ENCODE results near the gene SHISA4.
"Not testable (repeated sequence)": the region's sequence is repeated elsewhere in the genome, so short reads cannot be mapped to it uniquely, and the experiment has no call there.

Gene SHISA4, protein sequence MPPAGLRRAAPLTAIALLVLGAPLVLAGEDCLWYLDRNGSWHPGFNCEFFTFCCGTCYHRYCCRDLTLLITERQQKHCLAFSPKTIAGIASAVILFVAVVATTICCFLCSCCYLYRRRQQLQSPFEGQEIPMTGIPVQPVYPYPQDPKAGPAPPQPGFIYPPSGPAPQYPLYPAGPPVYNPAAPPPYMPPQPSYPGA

GRCh38 chr1:201888282-201889089 is at the start of gene SHISA4:
TSS of gene SHISA4 (plus strand) at chr1:201888898. CDS start at chr1:201888995, 97 bp downstream.
- DNase-seq: no peak

GRCh38 chr1:201839089-201839488 is 49.6 kb upstream of the SHISA4 start:
- not testable (repeated sequence) for DNase-seq

GRCh38 chr1:201840055-201840454 is 48.6 kb upstream of the SHISA4 start:
- no peak for DNase-seq

DNA sequence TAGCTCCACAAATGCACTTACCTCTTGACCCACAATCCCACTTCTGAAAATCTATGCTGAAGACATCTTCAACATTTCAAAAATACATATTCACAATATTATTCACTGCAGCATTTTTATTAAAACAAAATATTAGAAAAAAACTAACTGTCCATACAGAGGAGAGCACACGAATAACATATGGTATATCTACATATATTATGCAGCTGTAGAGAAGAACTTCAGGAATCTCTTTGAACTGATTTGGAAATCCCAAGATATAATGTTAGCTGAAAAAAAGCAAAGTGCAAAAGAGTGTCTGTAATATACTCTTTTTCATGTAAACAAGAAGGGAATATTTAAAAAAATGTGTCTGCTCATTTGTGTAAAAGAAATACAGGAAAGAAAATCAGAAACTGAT is 48.2 kb upstream of the SHISA4 start:
- DNase-seq: no peak

GRCh38 chr1:201841265-201841912 is 47.3 kb upstream of the SHISA4 start:
- no peak for DNase-seq

DNA sequence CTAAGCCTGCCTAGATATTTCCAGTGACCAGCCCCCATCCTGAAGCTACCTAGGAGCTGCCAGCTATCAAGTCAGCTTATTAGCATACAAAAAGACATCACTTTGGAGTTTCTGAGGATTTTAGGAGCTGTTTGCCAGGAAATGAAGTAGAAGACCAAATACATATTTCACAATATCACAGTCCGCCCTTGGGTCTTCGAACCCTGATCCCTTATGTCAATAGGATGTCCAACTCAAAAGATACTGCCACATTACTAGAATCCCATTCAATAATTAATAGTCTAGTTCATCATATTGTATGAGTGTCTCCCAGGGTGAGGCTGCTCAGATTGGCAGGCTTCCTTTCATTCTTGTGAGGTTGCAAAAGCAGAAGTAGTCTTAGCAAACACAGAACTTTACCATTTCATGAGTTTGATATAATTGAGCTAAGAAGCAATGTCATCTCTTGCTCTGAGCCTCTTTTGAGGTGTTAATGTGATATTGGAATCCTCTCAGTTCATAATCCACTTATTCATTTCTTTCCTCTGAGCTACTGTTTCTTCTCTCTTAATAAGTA is 46.1 kb upstream of the SHISA4 start:
- DNase-seq: no peak

- DNase-seq: no peak
Observed at GRCh38 chr1:201845331-201846083, 43.2 kb upstream of the SHISA4 start.

DNA sequence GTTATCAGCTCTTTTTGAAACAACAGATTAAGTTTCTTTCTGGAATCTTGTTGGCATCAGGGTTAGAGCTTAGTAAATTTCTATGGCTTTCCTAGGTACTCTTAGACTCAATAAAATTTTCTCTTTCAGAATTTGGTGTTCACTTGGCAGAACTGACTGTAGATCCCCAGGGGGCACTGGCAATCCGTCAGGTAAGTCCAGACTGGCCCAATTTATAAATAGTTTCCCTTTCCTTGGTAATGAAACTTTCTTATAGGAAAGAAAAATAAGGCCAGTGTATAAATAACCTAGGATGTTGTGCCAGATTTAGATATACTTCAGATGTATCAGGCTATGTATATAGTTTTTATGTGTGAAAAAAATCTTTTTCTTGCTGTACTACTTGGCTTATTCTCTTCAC is 41.5 kb upstream of the SHISA4 start:
- DNase-seq: no peak

DNA sequence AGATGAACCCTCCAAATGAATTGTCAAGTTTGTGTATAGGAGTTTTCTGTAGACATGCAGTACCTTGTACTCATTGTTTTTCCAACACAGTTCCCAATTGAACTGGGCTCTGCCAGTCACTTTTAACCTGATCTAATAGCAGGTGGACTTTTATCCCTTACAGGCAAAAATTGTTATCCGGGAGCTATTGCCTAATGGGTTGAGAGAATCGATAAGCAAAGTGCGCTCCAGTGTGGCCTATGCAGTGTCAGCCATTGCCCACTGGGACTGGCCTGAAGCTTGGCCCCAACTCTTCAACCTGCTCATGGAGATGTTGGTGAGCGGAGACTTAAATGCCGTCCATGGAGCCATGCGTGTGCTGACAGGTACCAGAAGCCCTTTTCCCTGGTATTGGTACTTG is 40.5 kb upstream of the SHISA4 start:
- no peak for DNase-seq

- DNase-seq: no peak
Observed at GRCh38 chr1:201849372-201850052, 39.2 kb upstream of the SHISA4 start.

- no peak for DNase-seq
Observed at GRCh38 chr1:201850053-201850397, 38.7 kb upstream of the SHISA4 start.

DNA sequence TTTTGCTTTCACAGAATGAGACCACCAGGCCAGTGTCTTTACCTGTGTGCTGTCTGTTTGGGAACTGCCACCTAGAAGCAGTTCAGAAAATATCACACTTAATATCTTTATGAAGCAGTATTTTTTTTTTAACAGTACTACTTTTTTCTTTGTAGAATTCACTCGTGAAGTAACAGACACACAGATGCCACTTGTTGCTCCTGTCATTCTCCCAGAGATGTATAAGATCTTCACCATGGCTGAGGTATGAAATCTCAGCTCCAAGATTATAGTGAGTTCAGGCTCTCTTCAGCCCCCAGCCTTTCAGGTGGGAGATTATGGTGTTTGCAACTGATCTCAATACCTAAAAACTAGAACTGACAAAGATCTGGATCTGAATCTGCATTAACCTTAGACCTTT is 36.7 kb upstream of the SHISA4 start:
- no peak for DNase-seq

- DNase-seq: not testable (repeated sequence)
Observed at GRCh38 chr1:201856722-201857121, 32.0 kb upstream of the SHISA4 start.

DNA sequence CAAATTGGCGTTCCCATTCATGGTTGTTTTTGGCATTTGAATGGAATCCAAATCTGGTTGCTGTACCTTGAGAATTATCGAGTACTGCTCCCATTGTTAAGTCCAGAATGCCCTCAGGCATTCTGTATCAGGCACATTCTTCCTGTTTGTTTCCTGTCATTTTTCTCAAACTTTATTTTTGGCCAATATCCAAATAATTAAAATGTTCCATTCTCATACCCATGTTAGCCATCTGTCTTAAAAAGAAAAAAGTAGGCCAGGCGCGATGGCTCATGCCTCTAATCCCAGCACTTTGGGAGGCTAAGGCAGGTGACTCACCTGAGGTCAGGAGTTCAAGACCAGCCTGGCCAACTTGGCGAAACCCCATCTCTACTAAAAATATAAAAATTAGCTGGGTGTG is 29.3 kb upstream of the SHISA4 start:
- no peak for DNase-seq

- DNase-seq: no peak
Observed at GRCh38 chr1:201861448-201861847, 27.2 kb upstream of the SHISA4 start.

DNA sequence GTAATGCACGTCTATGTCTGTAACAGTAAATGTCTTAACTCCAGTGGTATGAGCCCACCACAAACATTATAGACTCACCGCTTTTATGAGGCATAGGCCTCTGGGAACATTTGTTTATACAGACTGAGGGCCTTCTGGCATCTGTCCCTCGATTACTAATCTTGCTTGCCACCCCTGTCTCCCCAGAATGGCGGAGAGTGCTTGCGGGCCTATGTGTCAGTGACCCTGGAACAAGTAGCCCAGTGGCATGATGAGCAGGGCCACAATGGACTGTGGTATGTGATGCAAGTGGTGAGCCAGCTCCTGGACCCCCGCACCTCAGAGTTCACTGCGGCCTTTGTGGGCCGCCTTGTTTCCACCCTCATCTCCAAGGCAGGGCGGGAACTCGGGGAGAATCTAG is 18.3 kb upstream of the SHISA4 start:
- DNase-seq: no peak

- no peak for DNase-seq
Observed at GRCh38 chr1:201874672-201875071, 14.0 kb upstream of the SHISA4 start.

GRCh38 chr1:201876148-201876818 is 12.4 kb upstream of the SHISA4 start:
- DNase-seq: no peak

GRCh38 chr1:201877877-201878401 is 10.8 kb upstream of the SHISA4 start:
- DNase-seq: peak; percentile 49

DNA sequence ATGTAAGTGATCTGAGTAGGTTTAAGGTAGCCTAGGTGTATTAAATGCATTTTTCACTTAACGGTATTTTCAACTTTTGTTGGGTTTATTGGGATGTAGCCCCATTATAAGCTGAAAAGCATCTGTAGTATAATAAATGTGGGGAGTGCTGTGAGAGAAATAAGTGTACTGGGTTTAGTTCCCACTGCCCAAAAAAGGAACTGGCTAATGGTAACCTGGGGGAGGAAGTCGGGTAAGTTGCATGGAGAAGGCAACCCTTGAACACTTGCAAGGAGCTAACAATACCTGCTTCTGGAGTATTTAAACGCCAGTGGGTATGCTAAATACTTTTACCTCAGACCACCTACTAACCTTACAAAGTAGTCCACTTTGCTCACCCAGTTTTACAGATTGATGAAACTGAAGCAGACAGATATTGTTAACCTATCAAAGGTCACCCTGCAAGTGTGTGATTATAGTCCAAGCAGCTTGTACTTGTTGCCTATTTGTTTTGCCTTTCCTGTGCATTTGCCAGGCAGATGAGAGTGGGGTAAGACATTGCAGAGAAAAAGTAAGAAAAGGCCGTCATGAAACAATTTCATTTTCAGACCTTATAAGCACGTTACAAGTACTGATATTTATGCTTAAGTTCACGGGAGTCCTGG is 7.6 kb upstream of the SHISA4 start:
- DNase-seq: peak; percentile 29

DNA sequence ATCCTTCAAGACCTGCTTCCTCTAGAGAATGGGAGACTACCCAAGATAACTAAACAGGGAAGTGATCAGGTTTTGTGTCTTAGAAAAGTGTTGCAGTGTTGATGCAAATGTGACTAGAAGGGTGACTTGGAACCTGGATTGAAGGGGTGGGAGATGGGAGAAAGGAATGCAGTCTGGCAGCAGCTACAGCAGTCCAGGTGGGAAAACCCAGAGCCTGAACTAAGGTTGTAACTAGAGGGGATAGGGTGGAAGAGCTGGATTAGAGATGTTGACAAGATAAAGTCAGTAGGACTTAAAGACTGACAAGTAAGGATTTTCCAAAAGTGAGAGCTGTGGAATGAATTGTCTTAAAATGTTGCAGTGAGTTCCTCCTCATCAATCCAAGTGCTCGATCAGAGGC is 7.1 kb upstream of the SHISA4 start:
- no peak for DNase-seq
